Measurements from ENCODE around the gene ADAR.

GRCh38 chr1:154582885-154583284 lies 25.1 kb downstream of the ADAR start:
- TF ChIP-seq CTCF (IDR thresholded peaks at IDR 0.05; ENCODE audit: extremely low read depth in 1 of 2, insufficient read depth in 1 of 2, low read depth in 1 of 2, low read length in 2 of 2) (no peak), POLR2AphosphoS5 (IDR thresholded peaks at IDR 0.05; ENCODE audit: insufficient read depth, low read depth, low read length) (no peak), POLR2A (IDR thresholded peaks at IDR 0.05; ENCODE audit: low read depth, low read length) (no peak)

Data from endothelial cell of umbilical vein (primary cell).